SW 1271 (cell line): ENCODE results near the gene DNAH14.
"Not testable (repeated sequence)": the region's sequence is repeated elsewhere in the genome, so short reads cannot be mapped to it uniquely, and the experiment has no call there.

ENCODE experiments used
- DNase-seq, 2 experiments: peaks; one replicate each; lab custom pipeline; 2025; lab: John Stamatoyannopoulos, UW

Gene DNAH14

DNA sequence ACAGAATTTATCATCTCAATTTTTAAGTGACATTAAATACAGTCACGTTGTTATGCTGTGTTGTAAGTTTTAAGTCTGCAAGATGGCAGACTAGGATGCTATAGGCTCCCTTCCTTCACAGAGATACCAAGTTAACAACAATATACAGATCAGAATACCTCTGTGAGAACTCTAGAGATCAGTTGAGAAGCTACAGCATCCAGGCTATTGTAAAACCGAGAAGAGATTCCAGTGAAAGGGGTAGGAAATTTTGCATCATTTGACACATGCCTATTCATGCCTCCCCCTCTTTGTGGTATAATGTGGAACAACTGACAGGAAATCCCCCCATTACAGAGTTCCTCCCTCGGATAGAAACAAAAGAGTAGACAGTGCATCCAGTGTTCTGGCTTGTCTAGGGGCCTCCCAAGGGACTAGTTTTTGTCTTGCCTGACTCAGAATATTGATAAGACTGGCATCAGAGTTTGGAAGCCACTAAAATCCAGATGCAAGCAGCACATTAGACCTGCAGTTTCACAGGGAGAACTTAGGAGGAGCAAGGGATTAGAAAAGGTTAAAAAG is 417.7 kb downstream of the DNAH14 start:
- no peak for DNase-seq

DNA sequence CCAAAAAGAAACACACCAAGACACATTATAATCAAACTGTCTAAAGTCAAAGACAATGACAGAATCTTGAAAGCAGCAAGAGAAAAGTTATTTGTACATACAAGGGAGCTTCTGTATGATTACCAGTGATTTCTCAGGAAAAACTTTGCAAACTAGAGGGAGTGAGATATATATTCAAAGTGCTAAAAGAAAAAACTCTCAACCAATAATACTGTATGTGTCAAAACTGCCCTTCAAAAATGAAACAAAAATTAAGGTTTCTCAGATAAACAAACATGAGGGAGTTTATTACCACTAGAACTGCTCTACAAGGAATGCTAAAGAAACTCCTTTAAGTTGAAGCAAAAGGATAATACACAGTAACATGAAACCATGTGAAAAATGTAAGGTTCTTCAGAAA is 418.9 kb downstream of the DNAH14 start:
- DNase-seq, result no peak

DNA sequence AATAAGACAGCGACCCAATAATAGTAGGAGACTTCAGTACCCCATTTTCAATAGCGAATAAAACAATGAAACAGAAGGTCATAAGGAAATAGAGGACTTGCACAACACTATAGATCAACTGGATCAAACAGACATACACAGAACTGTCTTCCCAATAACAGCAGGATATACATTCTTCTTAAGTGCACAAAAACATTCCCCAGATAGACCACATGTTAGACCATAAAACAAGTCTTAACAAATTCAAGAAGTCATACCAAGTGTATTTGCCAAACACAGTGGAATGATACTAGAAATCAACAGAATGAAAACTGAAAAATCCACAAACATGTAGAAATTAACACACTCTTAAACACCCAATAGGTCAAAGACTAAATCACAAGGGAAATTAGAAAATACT is 420.4 kb downstream of the DNAH14 start:
- no peak for DNase-seq

DNA sequence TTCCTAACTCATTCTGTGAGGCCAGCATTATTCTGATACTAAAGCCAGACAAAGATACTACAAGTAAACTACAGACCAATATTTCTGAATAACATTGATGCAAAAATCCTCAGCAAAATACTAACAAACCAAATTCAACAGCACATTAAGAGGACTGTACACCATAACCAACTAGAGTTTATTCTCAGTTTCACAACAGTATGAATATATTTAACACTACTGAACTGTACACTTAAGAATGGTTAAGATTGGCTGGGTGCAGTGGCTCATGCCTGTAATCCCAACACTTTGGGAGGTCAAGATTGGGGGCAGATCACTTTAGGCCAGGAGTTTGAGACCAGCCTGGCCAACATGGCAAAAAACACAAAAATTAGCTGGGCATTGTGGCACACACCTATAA is 421.4 kb downstream of the DNAH14 start:
- no peak for DNase-seq

DNA sequence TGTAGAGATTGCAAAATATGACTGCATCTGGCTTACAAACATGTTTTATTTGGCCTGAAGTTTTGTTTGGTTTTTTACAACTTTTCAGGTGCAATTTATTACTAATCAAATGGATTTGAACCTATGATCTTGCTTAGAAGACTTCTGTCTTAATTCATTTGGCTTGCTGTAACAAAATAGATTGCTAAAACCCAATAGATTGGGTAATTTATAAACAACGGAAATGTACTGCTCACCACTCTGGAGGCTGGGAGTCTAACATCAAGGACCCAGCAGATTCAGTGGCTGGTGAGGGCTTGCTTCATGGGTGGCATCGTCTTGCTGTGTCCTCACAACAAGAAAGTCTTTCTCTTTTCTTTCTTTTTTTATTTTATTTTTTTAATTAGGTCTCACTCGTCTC is 425.4 kb downstream of the DNAH14 start:
- no peak for DNase-seq

DNA sequence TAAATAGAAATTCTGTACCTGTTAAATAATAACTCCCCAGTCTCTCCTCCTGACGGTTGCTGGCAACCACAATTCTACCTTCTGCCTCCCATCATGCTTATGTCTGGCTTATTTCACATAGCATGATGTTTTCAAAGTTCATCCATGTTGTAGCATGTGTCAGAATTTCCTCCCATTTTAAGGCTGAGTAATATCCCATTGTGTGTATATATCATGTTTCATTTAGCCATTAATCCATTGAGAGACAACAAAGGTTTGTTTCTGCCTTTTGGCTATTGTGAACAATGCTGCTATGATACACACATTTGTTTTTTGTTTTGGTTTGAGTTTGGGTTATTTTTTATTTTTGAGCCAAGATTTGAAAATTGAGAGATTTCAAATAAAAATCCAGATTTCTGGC is 426.4 kb downstream of the DNAH14 start:
- DNase-seq, result no peak

DNA sequence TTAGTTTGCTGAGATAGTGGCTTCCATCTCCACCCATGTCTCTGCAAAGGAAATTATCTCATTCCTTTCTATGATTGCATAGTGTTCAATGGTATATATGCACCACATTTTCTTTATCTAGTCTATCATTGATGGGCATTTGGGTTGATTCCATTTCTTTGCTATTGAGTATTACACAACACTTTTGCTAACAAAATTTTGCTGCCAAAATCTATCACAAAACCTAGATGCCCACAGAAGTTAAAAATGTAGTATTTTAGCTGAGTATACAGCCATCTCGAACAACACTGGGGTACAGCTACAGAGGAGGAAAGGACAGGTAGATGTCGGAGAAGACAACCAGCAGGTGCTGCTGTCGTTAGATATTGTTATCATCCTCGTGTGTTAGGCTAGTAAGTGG is 430.6 kb downstream of the DNAH14 start:
- no peak for DNase-seq

DNA sequence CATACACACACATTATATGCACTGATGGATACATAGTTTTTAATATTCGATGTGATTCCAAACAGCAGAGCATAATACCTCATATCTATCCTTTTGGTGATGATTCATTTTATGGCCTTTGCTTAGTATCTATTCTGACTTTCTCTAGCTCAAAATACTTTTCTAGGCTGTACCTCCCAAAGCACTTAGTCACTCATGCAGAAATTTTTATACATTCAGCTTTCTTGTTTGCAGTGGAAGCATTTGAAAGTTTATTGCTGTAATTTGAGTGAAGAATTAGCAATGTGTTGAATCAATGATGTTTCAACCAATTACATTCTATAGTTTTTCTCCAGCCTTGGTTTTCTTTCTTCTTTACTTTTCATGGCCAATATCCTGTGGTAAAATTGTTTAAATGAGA is 431.7 kb downstream of the DNAH14 start:
- DNase-seq, result no peak

DNA sequence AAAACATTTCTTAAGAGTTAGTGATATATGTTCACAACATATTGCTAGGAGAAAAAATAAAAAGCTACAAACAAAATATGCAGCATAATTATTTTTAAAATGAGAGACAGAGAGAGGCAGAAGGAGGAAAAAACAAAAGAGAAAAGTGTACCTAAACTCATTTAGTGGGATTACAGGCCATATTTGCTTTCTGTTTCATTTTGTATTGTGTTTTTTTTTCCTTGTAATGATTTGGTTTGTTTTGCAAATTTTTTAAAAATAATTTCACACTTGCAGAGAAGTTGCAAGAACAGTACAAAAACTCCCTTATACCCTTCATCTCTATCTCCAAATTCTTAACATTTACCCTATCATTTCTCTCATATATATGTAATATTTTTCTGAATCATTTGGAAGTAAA is 433.3 kb downstream of the DNAH14 start:
- no peak for DNase-seq

DNA sequence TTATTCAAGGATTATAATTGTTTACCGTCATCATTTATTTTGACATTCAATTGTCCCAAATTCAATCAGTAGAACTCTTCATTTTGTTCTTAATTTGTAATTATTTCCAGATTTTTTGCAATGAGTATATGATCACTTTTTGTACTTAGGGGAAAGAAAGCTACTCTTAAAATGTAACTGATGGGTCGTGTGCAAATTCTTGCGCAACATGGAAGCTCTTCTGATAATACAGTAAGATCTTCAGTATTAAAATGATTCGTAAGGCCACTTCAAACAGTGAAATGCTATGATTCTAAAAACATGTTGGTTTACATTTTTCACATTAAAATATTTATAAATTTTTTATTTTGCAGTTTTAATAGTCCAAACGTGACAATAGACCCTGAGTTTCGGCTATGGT is 435.0 kb downstream of the DNAH14 start:
- no peak for DNase-seq

DNA sequence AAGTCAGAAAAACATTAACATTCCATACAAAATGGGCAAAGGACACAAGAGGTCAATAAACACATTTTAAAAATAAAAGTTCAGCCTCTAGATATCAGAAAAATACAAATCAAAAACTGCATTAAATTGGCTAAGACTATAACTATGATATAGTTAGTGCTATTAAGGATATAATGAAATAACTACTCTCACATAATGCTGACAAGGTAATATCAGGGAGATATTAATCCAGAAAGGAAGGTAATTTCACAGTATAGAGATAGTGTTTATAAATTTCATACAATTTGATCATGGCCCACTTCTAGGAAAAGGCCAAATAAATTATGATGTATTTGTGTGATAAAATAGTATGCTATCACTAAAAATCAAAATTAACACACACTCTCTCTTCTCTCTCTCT is 436.5 kb downstream of the DNAH14 start:
- DNase-seq, result no peak

DNA sequence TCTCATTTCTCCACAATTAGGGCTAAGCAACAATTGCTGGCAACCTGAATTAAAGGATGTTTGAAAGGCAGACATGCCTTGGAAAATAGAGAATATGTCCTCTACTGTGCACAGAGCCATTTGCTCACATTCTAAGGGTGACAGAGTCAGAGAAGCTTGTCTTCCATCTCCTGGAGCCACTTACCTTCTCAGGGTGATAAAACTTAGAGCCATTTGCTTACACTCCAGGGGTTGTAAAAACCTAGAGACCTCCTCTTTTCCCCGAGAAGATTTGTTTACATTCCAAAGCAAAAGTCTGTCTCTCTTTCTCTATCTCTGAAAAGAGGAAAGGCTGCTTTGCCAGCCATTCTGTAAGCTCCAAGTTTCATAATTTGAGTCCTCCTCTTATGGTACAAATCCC is 437.1 kb downstream of the DNAH14 start:
- DNase-seq, result no peak

DNA sequence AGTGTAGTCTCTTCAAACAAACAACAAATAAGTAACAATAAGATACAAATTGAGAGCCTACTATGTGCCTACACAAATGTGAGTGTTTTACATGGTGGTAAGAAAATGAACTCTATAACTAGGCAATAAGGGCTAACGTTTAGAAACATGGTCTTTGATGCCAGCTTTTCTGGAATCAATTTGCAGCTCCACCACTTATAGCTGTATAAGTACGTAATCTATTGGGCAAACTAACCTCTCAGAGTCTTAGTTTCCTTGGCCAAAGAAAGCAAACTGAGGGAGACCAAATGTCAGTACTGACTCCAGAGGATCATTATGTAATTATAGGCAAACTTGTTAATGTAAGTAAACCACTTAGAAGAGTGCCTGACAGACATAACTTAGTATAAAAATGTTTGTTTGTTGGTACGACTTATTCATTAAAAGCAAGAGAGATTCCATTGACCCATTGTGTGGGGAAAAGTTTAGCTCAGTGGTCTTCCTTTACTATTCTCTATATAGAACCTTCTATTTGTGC is 438.6 kb downstream of the DNAH14 start:
- no peak for DNase-seq

DNA sequence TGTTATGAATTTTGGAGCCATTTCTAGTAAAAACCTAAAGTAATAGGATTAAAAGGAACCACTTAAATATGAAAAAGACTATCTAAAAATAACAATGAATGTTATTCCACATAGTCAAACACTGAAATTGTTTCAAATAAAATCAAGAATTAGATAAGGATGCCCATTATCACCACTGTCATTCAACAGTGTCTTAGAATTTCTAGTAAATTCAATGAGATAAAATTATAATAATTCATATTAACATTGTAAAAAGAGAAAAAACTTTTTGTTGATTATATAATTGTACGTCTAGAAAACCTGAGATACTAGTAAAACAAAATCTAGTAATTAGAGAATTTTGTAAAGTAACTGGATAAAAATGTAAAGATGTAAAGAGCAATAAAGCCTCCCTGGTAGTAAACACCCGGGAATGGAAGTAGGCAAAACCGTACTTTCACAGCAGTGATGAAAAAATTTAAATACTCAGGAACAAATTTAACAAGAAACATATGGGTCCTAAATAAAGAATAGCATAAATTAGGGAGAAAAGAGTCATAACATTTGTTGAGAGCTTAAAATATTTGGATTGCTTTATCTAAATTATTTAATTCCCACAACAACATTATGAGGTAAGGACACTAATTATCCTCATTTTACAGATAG is 442.0 kb downstream of the DNAH14 start:
- no peak for DNase-seq

DNA sequence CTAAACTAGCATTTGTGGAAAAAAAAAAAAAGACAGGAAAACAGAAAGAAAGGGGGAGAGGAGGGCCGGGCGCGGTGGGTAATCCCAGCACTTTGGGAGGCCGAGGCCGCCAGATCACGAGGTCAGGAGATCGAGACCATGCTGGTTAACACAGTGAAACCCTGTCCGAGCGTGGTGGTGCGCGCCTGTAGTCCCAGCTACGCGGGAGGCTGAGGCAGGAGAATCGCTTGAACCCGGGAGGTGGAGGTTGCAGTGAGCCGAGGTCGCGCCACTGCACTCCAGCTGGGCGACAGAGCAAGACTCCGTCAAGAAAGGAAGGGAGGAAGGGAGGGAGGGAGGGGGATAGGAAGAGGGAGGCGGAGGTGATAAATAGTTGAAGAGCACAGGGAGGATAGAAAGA is 443.7 kb downstream of the DNAH14 start:
- DNase-seq, result no peak

DNA sequence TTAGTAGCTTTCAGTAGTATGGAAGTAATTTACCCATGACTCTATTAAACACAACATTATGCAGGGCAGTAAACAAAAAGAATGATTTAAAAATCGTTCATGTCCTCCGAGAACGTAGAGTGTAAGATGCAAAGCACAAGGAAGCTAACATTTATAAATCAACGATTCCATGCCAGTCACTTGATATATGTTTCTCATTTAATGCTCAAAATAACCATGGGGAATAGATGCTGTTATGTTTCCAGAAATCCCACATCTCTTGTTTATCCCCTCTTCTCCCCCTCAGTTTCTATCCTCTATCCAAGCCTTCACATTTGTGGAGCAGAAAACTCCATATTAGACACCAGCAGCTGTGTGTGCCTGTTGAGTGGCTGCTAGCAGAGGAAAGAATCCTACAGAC is 445.5 kb downstream of the DNAH14 start:
- DNase-seq, result no peak

DNA sequence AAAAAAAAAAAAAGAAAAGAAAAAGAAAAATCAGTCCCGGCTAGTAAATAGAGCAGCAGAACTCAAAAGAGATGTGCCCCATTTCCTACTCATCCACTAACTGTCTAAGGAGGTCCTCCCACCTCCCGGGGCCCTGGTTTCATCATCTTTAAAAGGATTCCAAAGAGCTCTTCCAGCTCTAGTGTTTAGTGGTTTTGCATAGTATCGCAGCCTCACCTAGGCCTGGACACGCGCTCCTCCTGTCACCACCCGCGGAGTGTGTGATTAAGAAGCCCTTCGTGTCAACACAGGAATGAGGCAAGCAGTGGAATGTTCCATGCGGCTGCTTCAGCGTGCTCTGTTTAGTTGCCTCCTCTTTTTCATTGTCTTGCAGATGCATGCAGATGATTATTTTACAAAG is 449.4 kb downstream of the DNAH14 start:
- no peak for DNase-seq

DNA sequence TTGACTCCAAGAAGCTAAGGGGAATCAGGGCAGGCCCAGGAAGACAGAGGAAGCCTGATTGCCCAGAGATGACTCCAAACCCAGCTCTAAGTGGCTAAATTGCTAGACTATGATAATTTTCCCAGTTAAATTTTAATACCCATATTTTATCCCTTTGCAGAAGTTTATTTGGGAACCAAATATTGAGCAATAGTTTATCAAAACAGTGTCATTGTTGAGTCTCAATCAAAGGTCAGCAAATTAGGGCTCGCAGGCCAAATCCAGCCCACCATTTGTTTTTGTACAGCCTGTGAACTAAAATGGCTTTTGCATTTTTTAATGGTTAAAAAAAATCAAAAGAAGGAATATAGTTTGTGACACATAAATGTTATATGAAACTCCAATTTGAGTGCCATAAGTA is 451.2 kb downstream of the DNAH14 start:
- DNase-seq, result no peak

DNA sequence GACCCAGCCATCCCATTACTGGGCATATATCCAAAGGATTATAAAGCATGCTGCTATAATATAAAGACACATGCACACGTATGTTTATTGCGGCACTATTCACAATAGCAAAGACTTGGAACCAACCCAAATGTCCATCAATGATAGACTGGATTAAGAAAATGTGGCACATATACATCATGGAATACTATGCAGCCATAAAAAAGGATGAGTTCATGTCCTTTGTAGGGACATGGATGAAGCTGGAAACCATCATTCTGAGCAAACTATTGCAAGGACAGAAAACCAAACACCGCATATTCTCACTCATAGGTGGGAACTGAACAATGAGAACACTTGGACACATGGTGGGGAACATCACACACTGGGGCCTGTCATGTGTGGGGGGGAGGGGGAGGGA is 457.4 kb downstream of the DNAH14 start:
- DNase-seq, result not testable (repeated sequence)

DNA sequence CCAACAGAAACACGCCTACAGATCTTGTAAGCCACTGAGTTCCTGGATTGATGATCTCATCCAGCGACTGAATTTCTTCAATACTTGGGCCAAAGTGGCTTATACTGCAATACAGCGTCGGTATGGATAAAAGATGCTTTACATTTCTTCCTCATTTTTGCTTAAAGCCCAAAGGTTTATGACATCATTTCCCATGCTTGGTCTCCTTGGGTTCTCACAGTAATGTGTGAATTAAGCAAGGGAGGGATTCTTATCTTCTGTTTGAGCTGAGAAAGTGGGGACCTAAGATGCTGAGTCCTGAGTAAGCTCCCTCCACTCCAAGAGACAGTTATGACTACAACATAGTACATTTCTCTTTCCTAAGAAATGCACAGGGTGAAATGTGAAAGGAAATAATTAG is 458.9 kb downstream of the DNAH14 start:
- DNase-seq, result no peak

DNA sequence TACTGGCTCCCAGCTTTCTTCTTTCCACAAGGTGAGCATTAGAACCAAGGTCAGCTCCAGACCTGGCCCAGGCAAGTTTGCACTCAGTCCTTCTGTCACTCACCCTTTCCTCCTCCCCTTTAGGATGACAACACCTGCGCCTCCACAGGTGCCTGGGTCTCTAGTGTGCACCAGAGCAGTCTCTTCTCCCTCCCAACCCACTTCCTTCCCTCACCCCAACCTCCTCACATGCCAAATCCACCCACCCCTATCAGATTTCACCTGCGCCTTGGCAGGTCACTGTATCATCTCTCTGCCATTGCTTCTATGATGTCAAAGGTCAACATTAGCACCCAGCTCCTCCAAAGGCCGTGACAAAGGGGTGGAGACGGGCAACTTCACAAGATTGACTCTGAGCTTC is 460.4 kb downstream of the DNAH14 start:
- no peak for DNase-seq

DNA sequence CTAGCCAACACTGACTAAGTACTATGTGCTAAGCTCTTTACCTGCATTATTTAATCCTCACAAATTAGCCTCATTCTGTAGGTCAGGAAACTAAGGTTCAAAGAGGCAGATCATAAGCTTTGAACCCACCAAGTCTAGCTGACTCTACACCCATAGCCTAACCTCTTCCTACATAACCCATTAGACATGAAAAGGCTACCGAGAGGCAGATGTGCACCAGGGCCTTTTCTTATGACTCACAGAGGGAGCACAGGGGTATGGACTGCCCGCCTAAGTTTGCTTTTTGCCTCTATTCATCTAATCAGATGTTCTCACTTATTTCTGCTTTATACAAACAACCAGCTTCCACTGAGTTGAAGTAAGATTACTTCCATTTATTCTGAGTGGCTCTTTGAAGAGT is 466.9 kb downstream of the DNAH14 start:
- DNase-seq, result no peak

DNA sequence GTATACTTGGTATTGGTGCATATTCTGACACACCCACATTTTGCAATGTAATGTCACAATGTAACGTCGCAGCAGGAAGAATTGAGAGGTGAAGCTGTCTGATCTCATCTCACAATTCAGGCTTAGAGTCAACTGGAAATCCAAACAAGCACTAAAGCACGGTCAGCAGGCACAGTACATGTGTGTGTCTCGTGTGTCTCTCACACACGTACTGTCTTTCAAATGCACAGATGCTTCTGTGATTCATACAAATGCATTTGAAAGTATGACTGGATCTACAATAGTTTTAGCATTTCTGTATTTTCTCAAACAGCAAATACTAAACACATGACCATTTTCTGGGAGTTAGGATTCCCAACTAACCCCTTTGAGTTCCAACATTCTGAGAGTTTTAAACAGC is 471.5 kb downstream of the DNAH14 start:
- DNase-seq, result no peak
